ENCODE data around the gene KCNB1.

Gene KCNB1

DNA sequence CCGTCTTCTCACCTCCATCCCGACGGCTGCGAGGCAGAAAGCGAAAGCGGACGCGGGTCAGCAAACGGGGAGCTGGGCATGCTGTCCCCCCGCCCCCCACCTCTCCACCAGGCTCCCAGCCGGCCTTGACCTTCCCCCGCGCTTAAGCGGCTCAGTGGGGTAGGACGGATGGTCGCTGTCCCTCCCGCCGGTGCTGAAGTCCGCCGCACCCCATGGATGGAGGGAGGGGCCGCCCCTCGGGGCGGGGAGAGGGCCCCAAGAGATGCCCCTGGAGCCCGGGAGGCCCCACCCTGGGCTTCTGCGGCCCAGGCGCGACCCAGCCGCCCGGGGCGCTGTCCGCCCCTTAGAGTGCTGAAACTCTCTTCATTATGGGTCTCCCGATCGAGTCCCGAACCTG is at the start of gene KCNB1:
KCNB1 (minus strand) TSS at position 48 of the 397 bp plus-strand sequence. CDS start 188 bp downstream, outside the sequence.
- DNase-seq (ENCODE audit: low spot score), result peak; percentile 89

DNA sequence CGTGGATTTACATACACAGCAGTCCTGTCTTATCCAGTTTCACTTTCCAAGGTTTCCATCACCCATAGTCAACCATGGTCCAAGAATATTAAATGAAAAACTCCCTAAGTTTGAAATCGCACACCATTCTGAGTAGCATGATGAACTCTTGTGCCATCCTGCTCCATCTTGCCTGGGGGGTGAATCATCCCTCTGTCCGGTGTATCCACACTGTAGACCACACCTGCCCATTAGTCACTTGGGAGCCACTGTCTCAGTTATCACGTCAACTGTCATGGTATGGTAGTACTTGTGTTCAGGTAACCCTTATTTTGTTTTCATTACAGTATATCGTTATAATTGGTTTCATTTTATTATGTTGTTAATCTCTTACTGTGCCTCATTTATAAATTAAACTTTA is 47.0 kb upstream of the KCNB1 start:
- DNase-seq (ENCODE audit: low spot score), result no peak

DNA sequence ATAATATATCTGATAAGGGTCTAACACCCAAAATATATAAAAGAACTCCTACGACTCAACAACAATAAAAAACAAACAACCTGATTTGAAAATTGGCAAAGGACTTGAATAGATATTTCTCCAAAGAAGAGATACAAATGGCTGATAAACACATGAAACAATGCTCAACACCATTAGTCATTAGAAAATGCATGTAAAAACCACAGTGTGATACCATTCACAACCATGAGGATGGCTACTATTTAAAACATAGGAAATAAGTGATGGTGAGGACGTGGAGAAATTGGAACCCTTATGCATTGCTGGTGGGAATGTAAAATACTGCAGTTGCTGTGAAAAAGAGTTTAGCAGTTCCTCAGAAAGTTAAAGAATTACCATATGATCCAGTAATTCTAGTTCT is 44.1 kb upstream of the KCNB1 start:
- DNase-seq (ENCODE audit: low spot score), result no peak

DNA sequence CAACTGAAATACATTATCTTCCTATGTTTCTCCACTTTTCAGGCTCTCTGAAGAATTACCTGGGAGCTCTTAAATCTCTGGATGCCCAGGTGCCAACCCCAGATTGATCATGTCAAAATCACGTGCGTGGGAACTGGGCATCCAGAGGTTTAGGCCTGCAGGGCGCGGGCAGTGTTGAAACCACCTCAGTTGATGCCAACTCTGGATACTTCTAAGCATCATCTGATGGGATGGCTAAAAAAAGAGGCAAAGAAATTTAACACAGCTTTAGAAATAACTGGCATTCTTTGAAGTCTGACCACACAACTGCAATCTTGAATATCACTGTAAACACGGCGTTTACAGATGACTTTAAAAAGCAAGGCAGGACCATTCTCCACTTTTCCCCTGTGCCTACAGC is 43.6 kb upstream of the KCNB1 start:
- no peak for DNase-seq (ENCODE audit: low spot score)

DNA sequence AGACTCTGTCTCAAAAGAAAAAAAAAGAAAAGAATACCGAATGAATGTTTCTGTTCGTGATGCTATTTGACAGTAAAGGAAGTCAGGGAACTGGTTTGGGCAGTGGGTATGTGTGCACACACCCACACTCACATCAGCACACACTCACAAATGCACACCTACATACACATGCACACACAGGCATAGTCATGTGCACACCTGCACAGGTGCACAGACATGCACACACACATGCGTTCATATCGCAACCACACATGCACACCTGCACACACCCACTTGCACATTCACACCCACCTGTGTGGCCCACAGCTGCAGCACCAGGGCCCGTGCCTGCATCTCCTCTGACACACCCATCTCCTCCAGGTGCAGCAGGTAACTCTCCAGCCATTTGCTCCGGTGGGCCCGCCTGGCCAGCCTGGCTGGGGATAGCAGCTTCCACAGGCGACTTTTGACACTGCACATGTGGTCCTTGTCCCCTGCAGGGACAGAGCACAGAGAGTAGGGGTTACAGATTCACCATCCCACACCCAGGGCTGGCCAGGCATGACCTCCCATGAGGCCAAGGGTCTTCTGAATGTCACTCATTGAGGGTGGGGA is 41.4 kb upstream of the KCNB1 start:
- DNase-seq (ENCODE audit: low spot score), result no peak

DNA sequence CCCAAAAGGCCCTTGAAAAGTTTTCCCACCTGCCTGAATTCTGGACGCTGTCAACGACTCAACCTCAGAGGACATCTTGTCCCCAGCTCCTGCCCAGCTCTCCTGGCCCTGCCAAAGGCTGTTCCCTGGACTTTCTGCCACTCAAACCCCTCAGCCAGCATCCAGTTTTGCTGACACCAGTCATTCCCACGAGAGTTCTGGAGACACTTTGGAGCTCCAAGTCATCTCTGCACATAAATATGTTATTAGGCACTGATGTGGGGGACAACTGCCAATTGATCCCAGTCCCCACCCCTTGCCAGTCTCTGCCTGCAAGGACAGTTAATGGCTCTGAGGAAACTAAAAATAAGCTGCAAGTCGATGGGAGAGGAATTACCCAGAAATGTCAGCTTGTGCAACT is 38.9 kb upstream of the KCNB1 start:
- DNase-seq (ENCODE audit: low spot score), result no peak

DNA sequence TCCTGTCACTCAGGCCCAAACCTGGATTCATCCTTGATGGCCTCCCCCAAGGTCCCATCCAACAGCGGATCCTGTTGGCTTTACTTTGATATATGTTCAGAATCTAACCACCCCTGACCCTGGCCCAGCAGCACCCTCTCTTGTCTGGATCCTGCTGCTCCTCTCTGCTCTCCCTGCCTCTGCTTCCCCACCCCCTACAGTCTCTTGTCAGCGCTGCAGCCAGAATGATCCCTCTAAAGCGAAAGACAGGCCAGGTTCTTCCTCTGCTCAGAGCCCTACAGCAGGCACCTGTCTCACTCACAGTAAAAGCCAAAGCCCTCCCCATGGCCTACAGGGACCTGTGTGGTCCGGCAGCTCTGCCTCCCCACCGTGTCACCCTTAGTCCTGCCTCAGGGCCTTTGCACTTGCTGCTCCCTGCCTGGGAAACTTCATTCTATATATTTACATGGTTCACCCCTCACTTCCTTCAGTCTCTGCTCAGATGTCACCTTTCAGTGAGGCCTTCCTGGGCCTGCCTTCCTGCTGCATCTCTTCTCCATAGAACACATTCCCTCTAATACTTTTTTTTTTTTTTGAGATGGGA is 37.4 kb upstream of the KCNB1 start:
- DNase-seq (ENCODE audit: low spot score), result peak; percentile 32

DNA sequence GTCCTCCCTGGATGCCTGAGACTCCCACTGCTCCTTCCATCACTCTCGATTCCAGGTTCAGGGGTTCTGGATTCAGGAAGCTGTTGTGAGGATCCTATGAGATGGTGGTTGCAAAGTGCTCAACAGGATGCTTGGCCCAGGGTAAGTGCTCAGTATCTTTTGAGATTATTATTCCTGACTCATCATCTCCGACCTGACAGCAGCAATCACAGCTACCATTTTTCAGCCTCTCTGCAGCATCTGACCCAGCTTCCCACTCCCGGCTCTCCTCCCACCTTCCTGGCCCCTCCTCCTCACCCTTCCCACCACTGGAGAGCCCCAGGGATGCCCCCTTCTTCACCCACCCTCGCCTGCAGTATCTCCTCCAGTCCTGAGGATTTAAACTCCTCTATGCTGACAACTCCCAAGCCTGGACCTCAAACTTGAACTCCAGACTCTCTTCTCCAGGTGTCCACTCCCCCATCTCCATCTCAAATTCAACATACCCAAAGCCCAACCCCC is 36.8 kb upstream of the KCNB1 start:
- DNase-seq (ENCODE audit: low spot score), result no peak

DNA sequence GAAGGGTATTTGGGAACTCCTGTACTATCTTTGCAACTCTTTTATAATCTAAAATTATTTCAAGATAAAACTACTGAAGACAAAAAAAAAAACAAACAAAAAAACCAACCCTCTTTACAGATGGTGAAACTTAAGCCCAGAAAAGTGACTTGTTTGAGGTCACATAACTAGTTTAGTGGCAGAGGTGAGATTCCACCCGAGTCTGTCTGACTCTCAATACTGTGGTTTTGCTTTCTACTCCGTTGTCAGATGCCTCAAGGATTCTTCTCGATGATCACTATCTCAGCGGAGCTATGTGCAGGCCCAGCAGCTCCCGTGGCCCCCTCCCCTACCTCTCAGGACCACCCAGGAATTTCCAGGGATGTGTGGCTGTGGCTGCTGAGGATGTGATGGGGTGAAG is 36.1 kb upstream of the KCNB1 start:
- no peak for DNase-seq (ENCODE audit: low spot score)

DNA sequence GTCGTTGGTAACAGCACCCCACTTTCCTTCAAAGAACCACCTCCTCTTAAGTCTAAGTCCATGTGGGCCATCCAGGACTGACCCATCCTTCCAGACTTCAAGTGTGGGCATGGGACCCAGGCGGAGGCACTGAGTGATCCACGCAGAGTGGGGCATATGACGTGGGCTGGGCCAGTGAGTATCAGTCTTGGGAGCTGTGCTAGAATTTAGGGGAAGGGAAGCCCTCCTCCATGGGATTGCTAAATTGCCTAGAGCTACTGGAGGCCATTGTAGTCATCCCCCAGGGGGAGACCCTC is 35.3 kb upstream of the KCNB1 start:
- no peak for DNase-seq (ENCODE audit: low spot score)

DNA sequence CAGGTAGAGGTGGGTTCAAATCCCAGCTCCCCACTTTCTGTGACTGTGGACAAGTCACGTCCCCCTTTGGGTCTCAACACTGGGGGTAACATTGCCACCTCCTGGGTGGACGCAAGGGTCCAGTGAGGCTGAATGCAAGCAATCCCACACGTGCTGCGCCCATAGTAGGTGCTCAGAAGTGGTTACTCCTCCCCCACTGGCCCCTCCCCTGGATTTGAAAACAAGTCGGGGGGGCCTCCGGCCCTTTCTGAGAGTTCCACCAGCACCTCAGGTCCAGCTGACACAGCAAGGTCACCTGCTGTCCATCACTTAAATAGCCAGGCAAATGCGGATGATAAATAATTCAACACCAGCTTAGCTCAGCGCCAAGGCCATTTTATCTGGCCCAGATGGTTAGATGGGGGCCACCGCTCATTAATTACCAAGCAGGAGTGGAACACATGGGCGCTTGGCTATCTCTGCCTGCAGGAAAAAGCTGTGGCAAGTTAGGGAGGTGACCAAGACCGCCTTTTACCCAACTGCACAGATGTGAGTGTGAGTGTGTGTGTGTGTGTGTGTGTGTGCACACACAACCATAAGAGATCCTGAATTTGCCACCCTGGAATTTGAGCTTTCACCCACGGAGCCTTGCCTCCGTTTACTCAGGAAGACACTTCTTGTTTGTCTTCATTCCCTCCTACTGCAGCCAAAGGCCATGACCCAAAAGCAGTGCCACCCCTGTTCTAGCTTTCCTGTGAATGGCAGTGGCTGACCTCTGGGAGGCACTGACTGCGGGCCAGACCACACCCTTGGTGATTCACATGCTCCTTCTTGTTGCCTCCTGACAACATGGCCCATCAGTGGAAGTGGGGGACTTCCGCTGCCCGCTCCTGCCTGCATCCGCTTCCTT is 34.7 kb upstream of the KCNB1 start:
- no peak for DNase-seq (ENCODE audit: low spot score)

DNA sequence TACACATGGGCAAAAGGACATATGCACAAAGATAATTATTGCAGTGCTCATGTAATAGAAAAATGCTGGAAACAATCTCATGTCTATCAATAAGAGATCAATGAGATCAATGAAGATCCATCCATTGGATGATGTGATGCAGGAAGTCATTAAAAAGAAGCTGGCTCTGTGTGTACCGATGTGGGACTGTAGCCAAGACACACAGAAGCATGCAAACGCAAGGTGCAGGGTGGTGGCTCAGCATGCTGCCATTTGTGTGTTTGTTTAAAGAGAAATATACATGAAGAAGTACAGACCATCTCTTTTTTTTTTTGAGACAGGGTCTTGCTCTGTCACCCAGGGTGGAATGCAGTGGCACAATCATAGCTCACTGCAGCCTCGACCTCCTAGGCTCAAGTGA is 33.1 kb upstream of the KCNB1 start:
- DNase-seq (ENCODE audit: low spot score), result no peak

DNA sequence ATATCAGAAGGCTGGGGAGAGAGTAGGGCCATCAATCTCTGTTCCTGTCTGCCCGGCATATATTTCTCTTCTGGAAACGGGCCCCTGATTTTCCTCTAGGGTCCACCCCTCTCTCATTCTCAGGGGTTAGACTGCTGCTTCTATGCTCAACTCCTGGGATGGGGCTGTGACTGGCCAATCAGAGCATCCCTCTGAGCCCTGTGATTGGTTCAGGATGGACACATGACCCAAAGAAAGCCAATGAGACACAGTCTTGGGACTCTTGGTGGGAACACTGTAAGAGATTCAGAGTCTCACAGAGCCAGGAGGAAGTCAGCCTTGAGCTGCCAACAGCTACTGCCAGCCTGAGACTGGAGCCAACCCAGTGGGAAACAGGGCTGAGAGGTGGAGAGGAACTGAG is 31.0 kb upstream of the KCNB1 start:
- DNase-seq (ENCODE audit: low spot score), result no peak

DNA sequence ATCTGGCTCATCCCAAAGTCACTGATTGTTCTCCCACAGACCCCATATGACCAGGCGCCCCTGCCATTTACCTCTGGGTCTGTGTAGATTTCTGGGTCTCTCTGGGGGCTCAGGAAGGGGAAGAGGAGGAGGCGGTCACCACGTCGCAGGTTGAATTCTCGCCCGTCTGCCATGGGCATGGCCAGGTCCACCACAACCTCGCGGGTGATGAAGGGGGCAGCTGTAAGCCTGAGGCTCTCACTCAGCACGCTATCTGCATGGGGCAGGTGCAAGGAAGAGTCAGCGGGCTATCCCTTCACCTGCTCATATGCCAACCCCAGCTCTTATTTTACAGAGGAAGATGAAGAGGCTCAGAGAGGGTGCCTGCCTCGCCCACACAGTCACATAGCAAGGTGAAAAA is 30.5 kb upstream of the KCNB1 start:
- DNase-seq (ENCODE audit: low spot score), result no peak

DNA sequence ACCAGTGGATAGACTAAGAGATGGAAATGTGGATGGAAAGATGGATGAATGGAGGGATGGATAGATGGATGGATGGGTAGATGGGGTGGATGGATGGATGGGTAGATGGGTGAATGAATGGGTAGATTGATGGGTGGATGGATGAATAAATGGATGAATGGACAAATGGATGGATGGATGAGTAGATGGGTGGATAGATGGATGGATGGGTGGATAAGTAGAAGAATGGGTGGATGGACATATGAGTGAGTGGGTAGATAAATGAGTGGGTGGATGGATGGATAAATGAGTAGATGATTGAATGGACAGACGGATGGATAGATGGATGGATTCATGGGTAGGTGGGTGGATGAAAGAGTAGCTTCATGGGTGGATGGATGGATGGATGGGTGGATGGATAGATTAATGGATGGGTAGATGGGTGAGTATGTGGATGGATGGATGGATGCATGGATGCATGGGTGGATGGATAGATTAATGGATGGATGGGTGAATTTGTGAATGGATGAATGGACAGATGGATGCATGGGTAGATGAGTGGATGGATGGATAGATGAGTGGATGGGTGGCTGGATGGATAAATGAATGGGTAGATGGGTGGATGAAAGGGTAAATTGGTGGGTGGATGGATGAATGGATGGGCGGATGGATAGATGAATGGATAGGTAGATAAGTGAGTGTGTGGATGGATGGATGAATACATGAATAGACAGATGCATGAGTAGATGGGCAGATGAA is 29.5 kb upstream of the KCNB1 start:
- no peak for DNase-seq (ENCODE audit: low spot score)

DNA sequence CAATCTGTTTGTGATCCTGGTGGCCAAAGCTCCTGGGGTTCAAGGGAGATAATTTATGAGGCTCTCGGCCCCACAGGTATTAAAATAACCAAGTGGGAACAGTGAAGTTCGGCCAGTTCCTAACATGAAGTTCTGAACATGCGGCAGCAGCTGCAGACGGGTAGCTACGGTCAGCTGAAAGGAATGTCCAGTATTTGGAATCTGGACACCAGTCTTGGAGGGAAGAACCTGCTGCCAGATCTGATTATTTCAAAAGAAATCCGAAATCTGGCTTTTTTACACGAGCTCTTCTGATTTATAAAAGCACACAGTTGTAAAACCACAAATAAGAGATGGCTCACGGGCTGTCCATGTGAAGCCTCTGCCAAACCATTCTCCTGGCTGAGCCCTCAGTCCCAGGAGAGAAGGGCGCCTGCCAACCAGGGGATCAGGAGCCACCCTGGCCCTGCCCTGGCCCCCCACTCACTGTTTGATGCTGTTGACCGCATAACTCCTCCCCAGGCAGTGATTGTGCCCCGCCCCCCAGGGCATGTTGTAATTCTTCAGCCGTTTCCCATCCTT is 28.2 kb upstream of the KCNB1 start:
- no peak for DNase-seq (ENCODE audit: low spot score)

DNA sequence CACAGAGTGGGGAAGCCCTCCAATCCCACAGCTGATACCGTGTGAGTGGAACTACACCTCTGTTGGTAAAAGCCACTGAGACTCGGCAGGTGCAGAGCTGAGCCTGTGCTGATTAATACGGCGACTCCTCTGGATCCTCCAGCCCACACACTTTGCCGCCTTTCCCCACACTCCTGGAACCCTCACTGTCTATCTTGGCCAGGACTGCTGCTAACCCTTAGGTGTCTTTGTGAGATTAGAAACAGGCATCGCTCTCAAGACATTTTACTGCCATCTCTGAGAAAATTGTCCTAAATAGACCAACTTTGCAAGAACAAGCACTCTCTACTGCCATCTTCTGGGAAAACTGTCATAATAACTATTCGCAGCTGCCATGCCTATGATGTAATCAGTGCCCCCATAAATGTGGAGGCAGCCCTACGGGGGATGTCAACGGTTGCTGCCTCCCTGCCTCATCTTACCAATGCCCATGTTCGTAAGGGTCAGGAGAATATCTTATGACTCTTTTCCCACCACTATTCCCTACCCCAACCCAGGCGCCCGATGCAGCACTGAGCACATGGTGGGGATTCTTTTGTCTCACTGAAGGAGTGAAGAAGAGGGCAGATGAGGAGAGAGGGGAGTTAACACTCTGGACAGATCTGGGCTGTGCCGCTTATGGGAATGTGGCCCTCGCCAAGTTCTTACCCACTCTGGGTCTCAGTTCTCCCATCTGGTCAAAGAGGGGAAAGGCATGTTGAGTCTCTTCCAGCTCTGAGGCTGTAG is 26.1 kb upstream of the KCNB1 start:
- DNase-seq (ENCODE audit: low spot score), result peak; percentile 59

DNA sequence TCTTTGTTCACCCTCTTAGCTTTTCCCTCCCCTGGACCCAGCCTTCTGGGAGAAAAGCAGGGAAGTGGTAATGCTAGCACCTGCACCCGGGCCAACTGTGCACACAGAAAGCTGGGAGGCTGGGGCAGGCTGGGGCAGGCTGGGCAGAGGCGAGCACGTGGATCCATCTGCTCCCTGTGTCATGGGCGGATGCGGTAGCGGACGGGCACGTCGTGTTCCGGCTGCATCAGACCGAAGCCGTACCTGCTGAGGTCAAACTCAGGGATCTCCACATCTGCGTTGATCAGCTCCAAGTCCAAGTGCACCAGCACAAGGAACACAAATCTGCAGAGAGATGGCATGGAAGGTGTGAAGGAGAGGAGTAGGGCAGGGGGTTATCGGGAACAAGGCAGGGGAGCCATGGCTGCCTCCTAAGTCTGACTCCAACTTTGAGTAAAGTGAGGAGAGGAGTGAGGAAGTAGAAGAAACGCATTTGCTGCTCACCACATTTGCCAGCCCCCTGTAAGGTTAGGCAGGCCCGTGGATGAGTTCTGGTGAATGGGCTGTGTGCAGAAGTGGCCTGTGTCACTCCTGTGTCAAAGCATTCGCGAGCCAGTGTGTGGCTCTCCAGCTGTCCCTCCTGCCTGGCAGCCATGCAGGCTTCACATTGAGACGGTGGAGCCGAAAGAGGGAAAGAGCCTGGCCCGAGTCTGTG is 25.4 kb upstream of the KCNB1 start:
- no peak for DNase-seq (ENCODE audit: low spot score)

DNA sequence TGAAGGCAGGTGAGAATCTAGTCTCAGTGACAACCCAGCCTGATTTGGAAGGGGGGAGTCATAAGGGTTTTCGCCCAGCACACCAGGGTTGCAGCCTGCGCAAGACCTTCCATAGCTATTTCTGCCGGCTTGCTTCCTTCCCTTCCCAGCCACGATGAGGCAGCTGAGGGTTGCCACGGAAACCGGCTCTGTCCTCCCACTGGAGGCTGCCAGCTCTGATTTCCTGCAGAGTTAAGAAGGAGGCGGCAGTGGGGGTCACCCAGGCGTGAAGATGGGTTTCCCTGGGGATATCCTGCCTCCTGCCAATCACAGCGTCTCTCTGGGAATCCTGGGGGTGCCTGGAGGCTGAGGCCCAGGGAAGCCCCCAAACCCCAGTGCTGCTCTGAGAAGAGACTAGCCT is 23.1 kb upstream of the KCNB1 start:
- no peak for DNase-seq (ENCODE audit: low spot score)

DNA sequence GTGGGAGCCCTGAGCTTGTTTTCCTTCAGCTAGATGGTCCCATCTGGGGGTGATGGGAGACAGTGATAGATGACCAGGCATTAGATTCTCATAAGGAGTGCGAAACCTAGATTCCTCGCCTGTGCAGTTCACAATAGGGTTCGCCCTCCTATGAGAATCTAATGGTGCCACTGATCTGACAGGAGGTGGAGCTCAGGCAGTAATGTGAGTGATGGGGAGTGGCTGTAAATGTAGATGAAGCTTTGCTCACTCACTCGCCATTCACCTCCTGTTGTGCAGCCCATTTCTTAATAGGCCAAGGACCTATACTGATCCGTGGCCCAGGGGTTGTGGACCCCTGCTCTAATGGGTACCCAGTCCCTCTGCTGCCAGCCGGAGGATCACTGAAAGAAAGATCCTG is 20.7 kb upstream of the KCNB1 start:
- no peak for DNase-seq (ENCODE audit: low spot score)

DNA sequence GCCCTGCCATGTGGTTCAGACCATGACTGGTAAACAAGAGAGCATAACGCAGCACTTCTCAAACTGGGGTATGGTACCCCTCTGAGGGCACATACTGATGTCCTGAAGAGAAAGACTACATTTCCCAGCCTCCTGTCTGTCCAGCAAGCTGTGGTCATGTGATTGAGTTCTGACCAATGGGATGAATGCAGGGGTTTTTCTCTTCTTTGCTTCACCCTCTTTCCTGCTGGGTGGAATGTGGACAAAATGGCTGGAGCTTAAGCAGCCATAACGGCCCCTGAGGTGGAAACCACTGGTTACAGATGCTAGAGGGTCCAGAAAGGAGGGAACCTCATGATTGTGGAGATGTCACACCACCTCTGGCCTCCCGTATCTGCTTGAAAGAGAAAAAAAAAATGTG is 19.4 kb upstream of the KCNB1 start:
- no peak for DNase-seq (ENCODE audit: low spot score)

Measured in HuH-7 (cell line).